Suprapubic skin (tissue), 4 donors: ENCODE results near the gene UBXN6. TPM values are rescaled to one million over a fixed set of nuclear protein-coding genes. Genes with fewer than 3 reads are reported as not detected.

ENCODE experiments used
- DNase-seq, 2 donors: peaks; one replicate each; pipeline ENCODE4 v3.0.0-alpha.2; 2019; ENCODE audit warnings: low spot score in 2 of 2
- H3K27ac ChIP-seq: fragments of 200-600 bp; sonication (generic); one replicate; pipeline ENCODE4 v1.5.1; 2019
- H3K27me3 ChIP-seq: fragments of 200-600 bp; sonication (generic); one replicate; pipeline ENCODE4 v1.5.1; 2019
- H3K36me3 ChIP-seq: fragments of 200-600 bp; sonication (generic); one replicate; pipeline ENCODE4 v1.5.1; 2019
- H3K4me1 ChIP-seq: fragments of 200-600 bp; sonication (generic); one replicate; pipeline ENCODE4 v1.5.1; 2019
- H3K4me3 ChIP-seq: fragments of 200-600 bp; sonication (generic); one replicate; pipeline ENCODE4 v1.5.1; 2019; ENCODE audit warnings: mild to moderate bottlenecking
- H3K9me3 ChIP-seq: fragments of 200-600 bp; sonication (generic); one replicate; pipeline ENCODE4 v1.5.1; 2019
- CTCF ChIP-seq, 2 donors: fragments of 200-600 bp in 1 of 2; fragments of 450-650 bp in 1 of 2; sonication (generic) in 1 of 2; IDR thresholded peaks; one replicate each; pipeline ENCODE4 v1.5.1; 2016 to 2019; ENCODE audit warnings: antibody characterized with exemption in 2 of 2, mild to moderate bottlenecking in 1 of 2, moderate library complexity in 1 of 2
- EP300 ChIP-seq: sonication (generic); formaldehyde crosslinking; IDR thresholded peaks from one replicate; pipeline ENCODE4 v1.6.1; 2017; ENCODE audit warnings: antibody characterized with exemption
- POLR2A ChIP-seq, 2 donors: fragments of 450-650 bp; IDR thresholded peaks; one replicate each; pipeline ENCODE4 v1.6.1; 2017; ENCODE audit warnings: antibody characterized with exemption in 2 of 2, mild to moderate bottlenecking in 2 of 2, moderate library complexity in 2 of 2
- POLR2AphosphoS5 ChIP-seq, 3 donors: sonication (generic); formaldehyde crosslinking; IDR thresholded peaks; one replicate each; pipeline ENCODE4 v1.6.1; 2017; ENCODE audit warnings: antibody characterized with exemption in 3 of 3
- WGBS: methylation state at CpG from one replicate; pipeline ENCODE4 v1.1.5; 2018; 5-methylcytosine and 5-hydroxymethylcytosine counted together
- total RNA-seq, 4 donors: library from RNA; depleted of rRNA; stranded (reverse); fragments of >200 nt; gene quantifications; one replicate each; pipeline ENCODE4 v1.1.0, GENCODE V29; 2016

UBXN6 gene
- total RNA-seq, 4 donors from 2014 or later, result 108 to 257 (median 167) TPM

GRCh38 chr19:4454747-4455718 is 2.6 kb downstream of the UBXN6 start:
- no peaks in the 10 kb centered on the region for H3K9me3 ChIP-seq
- peaks cover 42% of the 10 kb centered on the region for H3K36me3 ChIP-seq
- peak in 1 of 2 donors; percentile 78 for DNase-seq
- H3K4me1 ChIP-seq, result peaks cover 41% of the 10 kb centered on the region
- TF ChIP-seq EP300, result no peak
- TF ChIP-seq CTCF (IDR thresholded peaks at IDR 0.05), result no peak
- TF ChIP-seq POLR2A (IDR thresholded peaks at IDR 0.05), result no peak
- TF ChIP-seq POLR2AphosphoS5 (IDR thresholded peaks at IDR 0.05), result no peak
- 58% methylated on average over 22 of the region's 29 CpGs for WGBS
- H3K4me3 ChIP-seq, result peak overlapping the region; percentile 72
- peak overlapping the region; percentile 93 for H3K27ac ChIP-seq
- no peaks in the 10 kb centered on the region for H3K27me3 ChIP-seq

DNA sequence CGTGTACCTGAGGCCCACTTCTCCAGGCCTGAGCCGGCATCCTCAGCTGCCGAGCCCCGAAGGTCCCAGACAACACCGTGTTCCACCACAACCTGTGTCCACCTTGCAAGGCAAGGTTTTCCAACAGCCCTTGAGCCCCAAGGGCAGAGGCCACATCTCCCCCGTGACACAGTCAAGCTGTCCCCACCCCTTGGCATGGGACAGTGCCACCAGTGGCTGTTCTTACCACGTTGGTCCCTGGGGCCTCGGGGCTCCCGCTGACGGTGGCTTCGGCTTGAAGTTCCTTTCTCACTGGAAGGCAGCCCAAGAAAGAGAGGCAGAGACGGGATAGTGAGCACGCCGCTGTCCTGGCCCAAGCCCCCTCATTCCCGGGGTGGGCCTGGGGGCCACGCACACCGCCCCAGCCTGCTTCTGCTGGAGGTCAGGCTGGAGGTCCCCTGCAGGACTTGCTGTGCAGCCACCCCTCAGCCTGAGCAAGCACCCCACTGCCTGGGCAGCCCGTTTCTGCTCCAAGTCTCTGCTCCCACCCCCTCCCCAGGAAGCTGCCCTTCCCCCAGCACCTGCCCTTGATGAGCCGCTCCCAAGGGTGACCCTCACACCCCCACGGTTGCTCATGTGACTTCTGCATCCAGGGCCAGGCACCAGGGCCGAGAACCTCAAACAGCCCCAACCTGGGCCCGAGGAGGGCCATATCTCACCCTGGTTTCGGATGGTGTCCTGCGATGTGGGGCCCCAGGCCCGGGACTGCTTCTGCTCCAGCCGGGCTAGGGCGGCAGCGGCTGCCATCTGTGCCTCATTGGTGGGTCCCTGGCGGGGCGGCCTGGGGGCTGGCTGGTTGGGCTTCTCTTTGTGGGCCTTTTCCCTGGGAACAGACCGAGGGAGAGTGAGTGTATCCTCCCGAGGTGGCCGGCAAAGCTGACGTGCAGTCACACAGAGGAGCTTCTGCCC is 4.1 kb downstream of the UBXN6 start:
- WGBS, result 73% methylated on average over 8 of the region's 34 CpGs
- peaks cover 56% of the 10 kb centered on the region for H3K4me1 ChIP-seq
- H3K9me3 ChIP-seq, result no peaks in the 10 kb centered on the region
- no peaks in the 10 kb centered on the region for H3K27me3 ChIP-seq
- no peak for DNase-seq
- TF ChIP-seq EP300, result no peak
- no peak for TF ChIP-seq CTCF (IDR thresholded peaks at IDR 0.05)
- no peak for TF ChIP-seq POLR2A (IDR thresholded peaks at IDR 0.05)
- H3K4me3 ChIP-seq, result no peak overlapping the region
- H3K27ac ChIP-seq, result no peak overlapping the region
- H3K36me3 ChIP-seq, result peaks cover 52% of the 10 kb centered on the region

GRCh38 chr19:4452230-4452990 is 5.2 kb downstream of the UBXN6 start:
- Histone ChIP-seq H3K9me3 (no peaks in the 10 kb centered on the region), H3K36me3 (peaks cover 63% of the 10 kb centered on the region), H3K27ac (no peak overlapping the region), H3K27me3 (no peaks in the 10 kb centered on the region), H3K4me3 (no peak overlapping the region), H3K4me1 (peaks cover 52% of the 10 kb centered on the region)
- TF ChIP-seq POLR2AphosphoS5 (IDR thresholded peaks at IDR 0.05) (no peak), EP300 (no peak), CTCF (IDR thresholded peaks at IDR 0.05) (no peak), POLR2A (IDR thresholded peaks at IDR 0.05) (no peak)
- 88% methylated on average over 8 of the region's 24 CpGs for WGBS
- DNase-seq, result no peak

- Histone ChIP-seq H3K27ac (no peak overlapping the region), H3K4me1 (peaks cover 27% of the 10 kb centered on the region), H3K4me3 (no peak overlapping the region), H3K27me3 (no peaks in the 10 kb centered on the region), H3K9me3 (no peaks in the 10 kb centered on the region), H3K36me3 (peaks cover 88% of the 10 kb centered on the region)
- 45% methylated on average over 9 of the region's 9 CpGs for WGBS
- DNase-seq, result no peak
- TF ChIP-seq EP300, result no peak
Observed at GRCh38 chr19:4449639-4450028, 8.0 kb downstream of the UBXN6 start.

DNA sequence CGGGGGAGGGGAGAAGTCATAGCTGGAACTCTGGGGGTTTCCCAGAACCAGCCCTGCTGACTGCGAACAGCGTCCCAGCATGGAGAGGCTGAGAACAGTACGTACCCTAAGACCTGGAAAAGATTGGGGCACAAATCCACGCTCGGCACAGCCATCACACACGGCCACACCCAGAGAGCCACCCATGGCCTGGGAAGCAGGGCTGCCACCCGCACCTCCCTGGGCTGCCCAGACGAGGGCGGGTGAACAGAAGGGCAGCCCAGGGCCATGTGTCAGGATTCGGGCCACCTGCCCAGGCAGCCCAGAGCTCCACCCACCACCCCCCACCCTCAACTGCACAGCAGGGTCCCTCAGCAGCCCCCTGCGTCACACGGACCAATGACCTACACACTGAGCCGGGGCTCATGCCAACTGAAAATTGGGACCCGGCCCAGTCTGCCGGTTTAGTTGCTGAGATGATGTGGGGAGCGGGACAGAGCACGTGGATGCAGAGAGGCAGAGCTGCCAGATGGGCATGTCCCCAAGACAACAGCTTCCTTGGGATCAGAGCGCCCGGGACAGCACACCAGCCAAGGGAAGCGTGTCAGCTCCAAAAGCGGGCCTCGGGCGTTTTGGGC is 8.5 kb downstream of the UBXN6 start:
- peak in 1 of 2 donors; percentile 79 for DNase-seq
- Histone ChIP-seq H3K36me3 (peaks cover 92% of the 10 kb centered on the region), H3K27ac (peak overlapping the region; percentile 49)

More for the DNA sequence above, 8.5 kb downstream of the UBXN6 start:
- Histone ChIP-seq H3K27me3 (no peaks in the 10 kb centered on the region), H3K9me3 (no peaks in the 10 kb centered on the region), H3K4me1 (peaks cover 22% of the 10 kb centered on the region), H3K4me3 (no peak overlapping the region)
- 54% methylated on average over 6 of the region's 24 CpGs for WGBS
- TF ChIP-seq EP300 (no peak), POLR2A (IDR thresholded peaks at IDR 0.05) (no peak), POLR2AphosphoS5 (IDR thresholded peaks at IDR 0.05) (no peak), CTCF (IDR thresholded peaks at IDR 0.05) (no peak)
